GM19240 (cell line): ENCODE data around the gene RGS10.
"Not testable (repeated sequence)": the region's sequence is repeated elsewhere in the genome, so short reads cannot be mapped to it uniquely, and the experiment has no call there.

Source experiments
- DNase-seq: peaks from one replicate; pipeline ENCODE4 v3.0.0; 2011; ENCODE audit warnings: low spot score; ENCODE audit not compliant: insufficient read length

Gene RGS10

DNA sequence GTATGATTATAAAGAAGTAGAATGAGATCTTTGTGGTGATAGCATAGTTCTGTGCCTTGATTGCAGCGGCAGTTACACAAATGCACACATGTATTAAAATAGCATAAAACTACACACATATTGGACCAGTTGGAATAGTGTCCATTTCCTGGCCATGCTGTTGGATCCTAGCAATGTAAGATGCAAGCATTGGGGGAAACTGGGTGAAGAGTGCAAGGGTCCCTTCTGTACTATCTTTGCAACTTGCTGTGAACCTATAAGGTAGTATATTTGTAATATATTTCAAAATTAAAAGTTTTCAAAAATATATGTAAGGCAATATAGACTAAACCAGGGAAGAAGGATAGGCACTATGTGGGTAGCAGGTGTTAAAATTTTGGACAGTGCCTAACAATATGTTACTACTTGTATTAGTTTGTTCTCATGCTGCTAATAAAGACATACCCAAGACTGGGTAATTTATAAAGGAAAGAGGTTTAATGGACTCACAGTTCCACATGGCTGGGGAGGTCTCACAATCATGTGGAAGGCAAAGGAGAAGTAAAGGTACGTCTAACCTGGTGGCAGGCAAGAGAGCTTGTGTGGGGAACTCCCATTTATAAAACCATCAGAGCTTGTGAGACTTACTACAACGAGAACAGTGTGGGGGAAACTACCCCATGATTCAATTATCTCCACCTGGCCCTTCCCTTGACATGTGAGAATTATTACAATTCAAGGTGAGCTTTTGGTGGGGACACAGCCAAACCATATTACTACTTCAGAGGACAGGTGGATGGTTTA, 71.4 kb downstream of the RGS10 start:
- DNase-seq: no peak

DNA sequence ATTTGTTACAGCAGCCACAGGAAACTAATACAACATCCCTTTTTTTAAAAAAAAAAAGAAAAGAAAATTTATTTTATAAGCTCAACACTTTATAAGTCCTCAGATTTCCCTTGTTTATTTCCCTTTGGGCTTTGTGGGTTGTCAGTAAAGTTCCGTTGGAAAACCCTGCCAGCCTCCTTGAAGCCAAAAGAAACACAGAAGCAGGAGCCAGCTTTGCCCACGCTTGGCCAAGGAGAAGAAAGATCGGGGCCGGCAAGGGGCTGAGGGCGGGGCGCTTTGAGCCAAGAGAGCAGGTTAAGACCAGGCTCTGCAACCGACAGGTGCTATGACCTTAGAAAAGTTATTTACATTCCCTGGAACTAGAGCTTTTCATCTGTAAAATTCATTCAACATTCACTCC, 72.7 kb downstream of the RGS10 start:
- no peak for DNase-seq

DNA sequence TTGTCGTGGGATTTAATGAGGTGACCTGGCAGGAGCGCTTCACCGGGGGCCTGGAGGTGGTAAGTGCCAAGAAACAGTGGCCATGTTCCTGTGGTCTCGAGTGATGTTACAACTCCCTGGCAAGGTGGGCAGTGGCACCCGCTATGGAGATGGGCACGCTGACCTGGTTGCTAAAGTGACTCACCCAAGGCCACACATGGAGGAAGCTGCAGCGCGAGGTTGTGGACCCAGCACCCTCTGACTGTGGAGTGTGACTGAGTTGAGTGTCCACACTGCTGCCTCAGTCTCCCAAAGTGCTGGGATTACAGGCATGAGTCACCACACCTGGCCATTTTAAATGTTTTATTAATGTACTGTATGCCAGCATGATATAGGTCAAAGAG, 73.2 kb downstream of the RGS10 start:
- DNase-seq: no peak

DNA sequence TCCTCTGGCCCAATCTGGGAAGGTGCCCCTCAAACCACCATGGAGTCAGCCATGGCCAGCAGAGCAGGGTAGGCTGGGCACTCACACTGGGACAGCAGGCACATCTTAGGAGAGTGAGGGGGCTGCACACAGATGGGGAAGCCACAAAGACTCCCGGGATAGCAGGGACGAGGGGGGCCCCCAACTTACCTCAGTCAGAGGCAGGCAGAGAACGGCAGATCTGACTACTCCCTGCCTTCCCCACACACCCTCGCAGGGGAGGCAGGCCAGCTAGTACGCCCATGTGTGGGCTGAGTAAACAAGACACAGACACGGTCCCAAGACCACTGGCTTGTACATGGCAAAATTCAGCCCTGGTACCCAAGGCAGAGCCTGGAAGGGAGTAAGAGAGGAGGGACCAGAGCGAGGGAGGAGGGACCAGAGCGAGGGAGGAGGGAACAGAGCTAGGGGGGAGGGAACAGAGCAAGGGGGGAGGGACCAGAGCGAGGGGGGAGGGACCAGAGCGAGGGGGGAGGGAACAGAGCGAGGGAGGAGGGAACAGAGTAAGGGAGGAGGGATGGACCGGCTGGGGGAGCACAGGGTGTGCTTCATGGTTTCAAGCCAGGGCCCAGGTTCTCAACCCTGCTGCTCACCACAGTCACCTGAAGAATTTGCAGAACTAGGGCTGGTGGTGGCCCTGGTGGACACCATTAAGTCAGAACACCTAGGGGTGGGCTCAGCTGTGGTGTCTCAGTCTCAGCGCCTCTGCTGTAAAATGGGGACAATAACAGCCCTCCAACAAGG, 73.8 kb downstream of the RGS10 start:
- DNase-seq: no peak

DNA sequence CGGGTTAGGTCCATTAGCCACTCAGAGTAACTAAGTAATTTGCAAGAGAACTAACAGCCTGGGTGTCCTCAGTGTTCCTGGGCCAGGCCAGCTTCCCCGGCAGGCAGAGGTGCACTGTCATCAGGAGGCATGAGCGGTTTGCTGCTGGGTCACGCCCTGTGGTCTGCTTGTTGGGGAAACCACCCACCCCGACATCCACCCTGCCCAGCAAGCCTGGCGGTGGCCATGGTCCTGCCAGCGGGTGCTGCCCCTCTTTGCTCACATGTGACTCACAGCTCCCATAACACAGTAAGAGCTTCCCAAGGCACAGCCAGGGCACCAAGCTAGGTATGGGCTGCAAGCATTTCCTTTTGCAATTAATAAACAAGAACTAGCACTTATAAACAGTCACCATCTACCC, 75.9 kb downstream of the RGS10 start:
- no peak for DNase-seq

DNA sequence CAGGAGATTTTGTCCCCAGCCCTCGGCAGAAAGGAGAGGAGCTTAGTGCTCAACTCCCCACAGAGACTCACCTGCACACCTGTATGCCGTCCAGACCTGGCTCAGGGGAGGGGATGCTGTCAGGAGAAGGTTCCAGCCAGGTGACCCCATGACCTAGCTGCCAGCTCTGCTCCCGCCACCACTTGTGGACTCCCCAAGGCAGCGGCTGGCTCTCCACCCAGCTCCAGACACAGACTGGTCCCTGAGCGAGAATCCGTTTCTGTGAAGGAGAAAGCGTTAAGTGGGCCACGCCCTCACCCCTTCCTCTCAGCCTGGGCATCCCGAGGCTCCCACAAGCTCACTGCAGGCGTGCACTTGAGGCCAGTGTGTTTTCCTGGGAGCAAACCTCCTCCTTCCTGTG, 76.4 kb downstream of the RGS10 start:
- DNase-seq: no peak

DNA sequence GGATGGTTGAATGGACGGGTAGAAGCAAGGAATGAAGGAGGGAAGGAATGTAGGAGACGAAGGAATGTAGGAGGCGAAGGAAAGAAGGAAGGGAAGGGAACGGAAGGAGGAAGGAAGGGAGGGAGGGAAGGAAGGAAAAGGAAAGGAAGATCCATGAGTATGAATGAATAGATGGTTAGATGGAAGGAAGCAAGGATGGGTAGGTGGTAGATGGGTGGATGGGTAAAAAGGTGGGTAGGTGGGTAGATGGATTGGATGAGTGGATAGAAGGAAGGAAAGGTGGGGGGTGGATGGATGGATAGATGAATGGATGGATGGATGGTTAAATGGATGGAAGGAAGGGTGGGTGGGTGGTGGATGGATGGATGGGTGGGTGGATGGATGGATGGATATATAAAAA, 77.4 kb downstream of the RGS10 start:
- DNase-seq: no peak

DNA sequence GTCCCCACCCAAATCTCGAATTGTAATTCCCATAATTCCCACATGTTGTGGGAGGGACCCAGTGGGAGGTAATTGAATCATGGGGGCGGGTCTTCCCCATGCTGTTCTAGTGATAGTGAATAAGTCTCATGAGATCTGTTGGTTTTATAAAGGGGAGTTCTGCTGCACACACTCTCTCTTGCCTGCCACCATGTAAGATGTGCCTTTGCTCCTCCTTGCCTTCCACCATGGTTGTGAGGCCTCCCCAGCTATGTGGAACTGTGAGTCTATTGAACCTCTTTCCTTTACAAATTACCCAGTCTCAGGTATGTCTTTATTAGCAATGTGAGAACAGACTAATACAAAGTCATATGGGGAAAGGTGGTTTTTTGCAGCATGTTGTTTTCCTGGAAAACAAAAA, 79.3 kb downstream of the RGS10 start:
- DNase-seq: not testable (repeated sequence)

DNA sequence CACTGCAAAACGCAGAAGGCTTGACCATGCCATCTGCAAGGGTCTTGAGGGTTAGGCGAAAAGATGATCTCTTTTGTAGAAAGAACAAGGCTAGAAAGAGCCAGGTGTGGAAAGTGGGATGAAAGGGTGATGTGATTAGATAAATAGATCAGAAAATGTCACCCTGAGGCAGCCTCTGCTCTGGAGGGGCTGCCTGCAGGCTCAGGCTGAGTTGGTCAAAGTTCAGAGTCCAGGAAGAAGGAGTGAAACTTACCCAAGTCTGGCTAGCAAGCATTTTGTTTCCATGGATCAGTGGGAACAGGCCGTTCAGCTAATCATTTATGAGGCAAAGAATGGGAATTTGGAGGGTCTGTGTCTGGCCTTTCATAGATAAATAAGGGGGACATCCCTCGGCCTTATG, 79.7 kb downstream of the RGS10 start:
- DNase-seq: no peak

DNA sequence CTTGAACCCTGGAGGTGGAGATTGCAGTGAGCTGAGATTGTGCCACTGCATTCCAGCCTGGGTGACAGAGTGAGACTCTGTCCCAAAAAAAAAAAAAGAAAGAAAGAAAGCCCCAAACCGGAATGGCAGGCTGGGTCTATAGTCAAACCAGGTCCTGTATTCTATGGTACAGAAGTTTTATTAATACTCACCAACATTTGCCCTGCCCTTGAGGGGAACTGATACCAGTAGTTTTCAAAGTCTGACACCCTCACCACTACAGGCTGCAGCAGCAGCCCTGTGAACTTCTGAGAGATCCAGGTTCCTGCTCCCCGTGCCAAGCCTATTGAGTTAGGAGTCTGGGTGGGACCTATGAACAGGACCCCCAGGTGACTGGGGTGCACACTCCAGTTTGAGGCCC, 80.6 kb downstream of the RGS10 start:
- DNase-seq: peak; percentile 53

DNA sequence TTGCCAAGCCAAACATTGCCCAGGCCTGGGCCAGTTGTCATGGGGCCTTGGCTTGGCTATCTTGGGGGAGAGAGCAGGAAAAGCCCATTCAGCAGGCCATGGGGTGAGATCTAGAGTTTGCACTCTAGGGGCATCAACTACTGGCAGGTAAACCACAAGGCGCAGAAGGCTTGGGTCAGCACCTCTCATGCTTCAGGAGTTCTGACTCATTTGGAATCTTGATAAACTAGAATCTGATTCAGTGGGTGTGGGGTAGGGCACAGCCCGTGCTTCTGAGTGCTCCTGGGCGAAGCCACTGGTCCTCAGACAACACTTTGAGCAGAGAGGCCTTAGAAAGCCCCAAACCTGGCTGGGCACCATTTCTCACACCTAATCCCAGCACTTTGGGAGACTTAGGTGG, 81.1 kb downstream of the RGS10 start:
- DNase-seq: no peak

DNA sequence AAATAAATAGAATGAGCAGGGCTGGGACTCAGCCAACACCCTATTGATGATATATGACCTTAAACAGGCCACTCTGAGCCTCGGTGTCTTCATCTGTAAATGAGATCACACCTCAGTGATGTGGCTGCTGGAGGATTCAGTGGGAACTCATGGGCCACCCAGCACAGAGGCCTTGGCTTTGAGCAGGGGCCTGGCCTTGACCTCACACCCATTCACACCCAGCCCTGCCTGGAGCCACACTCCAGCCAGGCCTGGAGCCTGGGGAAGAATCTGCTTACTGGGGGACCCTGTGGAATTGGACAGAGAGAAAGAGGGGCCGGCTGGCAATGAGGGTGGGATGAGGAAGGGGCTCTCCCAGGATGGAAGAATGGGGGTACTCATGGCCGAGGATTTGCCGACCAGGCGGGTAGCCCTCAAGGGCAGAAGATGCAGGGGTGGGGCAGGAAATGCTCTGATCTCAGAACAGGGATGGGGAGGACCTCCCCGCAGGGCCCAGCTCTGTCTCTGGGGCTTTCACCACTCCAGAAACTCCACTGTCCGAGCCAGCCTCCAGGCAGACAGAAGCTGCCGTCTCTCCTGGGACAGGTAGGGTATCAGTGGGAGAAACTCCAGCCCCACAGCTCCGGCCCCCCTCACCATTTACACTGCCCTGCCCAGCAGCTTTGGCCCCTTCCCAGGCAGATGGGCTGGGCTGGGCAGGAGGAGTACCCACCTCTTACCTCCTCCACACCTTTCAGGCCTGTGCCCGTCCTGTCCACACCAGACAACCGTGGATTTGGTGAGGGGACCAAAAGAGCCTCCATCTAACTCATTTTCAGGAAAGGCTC, 81.9 kb downstream of the RGS10 start:
- DNase-seq: no peak

DNA sequence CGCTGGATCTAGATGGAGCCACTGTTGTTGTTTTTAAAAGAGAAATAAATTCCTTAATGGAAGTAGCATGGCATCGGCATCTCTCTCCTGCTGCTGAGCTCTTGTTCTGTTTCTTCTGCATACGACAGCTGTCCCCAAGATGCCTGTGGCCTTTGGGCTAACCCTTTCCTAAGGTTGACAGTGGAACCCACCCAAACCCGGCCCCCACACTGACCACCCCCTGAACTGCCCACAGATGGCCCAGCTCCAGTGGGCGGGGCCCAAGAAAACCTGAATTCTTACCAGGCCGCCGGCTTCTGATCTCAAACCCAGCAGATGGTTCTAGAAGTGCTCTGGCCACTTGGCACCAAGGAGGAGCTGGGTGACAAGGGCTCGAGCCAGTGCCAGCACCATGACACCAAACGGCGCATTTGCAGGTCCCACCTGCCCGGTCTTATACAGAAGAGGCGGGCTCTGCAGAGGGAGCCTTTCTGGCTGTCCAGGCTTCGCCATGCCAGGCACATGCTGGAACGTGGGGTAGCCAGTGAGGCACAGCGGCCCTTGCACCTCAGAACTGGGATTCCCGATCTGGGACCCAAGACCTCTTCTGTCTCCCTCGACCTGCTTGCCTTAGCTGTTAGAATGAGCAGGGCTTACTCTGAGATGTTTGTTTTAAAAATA, 82.7 kb downstream of the RGS10 start:
- no peak for DNase-seq

DNA sequence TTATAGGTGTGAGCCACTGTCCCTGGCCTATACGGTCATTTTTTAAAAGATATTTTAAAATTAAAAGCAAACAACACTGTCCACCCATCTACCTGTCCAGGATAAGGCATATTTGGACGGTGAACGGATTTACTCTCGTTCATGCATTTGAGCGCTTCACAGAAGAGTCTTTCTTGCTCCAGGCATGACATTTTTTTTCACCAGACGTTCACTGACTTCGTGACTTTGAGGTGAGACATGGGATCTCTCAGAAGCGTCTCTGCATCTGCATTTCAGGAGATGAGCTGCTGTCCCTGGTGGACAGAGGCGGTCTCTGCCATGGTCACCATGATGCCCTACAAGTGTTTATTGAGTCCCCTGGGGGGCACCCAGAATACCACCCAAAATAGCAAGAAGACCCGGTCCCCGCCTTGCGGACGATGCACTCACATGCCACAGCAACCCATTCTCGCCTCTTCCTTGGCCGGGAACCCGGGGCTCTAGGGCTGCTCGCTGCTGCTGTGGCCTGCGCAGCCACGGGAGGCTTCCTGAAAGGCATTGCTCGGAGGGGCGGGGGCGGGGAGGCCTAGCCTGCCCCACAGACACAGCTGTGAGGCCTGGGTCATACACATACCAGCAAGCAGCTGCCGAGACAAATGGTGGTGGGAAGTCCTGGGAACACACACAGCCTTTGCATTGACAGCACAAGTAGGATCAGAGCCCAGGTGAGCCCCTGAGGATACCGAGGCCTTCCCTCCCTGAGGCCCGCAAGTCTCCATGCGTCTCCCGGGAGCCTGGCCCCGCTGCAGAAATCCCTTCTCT, 84.4 kb downstream of the RGS10 start:
- no peak for DNase-seq

DNA sequence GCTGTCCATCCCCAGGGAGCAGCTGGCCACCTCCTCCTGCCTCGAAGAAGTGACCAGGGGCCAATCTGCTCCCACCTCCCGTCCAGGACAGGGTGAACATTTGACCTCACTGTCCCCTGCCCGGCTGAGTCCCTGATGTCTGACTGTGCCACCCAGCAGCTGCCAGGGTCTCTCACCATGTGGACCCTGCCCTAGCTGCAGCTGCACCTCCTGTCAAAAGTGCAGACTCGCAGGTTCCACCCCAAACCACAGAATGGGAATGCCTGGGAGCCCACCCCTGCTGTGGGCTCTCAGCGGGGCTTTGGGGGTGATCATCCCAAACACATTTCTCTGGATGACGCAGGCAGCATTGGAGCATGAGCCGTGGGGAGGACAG, 86.1 kb downstream of the RGS10 start:
- no peak for DNase-seq

DNA sequence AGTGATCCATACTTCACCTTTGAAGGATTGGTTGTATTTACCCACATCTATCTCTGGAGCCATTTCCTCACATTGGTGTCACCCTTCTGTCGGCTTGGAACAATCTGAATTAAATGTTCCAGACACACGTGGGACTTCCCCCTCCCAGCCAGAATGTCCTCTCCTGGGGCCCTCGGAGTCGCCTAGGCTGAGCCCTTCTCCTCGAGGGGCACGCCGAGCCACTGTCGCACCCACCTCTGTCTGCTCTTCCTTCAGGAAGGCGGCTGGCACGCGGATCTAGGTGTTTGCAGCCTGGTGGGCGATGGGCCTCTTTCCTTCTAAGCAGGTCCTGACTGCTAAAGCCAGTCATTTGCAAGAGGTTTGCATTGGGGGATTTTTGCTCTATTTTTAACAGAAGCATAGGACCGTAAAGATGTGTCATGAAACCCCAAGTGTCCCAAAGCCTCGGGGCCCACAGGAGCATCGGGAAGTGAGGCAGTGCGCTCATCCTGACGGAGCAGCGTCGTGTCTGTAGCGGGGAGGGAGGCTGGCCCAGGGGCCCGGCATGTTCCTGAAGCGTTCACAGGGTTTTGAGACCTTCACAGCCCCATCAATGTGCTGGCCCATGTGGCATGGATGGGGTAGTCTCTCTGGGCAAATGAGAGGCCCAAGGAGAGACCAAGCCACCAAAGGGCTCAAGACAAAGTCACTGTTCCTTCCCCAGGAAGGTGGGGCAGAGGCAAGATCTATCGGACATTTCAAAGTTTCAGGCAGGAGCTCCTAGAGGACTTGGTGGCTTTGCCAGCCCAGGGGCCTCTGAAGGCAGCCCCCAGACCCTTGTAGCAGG, 86.7 kb downstream of the RGS10 start:
- peak; percentile 40 for DNase-seq

DNA sequence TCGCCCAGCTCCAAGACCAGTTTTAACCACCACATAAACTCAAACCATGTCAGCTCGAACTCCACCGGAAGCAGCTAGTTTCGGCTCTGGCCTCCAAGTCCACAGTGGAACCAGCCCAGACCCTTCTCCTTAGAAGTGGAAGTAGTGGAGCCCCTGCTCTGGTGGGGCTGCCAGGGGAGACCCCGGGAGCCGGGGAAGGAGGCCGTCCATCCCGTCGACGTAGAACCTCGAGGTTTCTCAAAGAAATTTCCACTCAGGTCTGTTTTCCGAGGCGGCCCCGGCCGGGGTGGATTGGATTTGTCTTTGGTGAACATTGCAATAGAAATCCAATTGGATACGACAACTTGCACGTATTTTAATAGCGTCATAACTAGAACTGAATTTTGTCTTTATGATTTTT, 87.5 kb downstream of the RGS10 start:
- no peak for DNase-seq

DNA sequence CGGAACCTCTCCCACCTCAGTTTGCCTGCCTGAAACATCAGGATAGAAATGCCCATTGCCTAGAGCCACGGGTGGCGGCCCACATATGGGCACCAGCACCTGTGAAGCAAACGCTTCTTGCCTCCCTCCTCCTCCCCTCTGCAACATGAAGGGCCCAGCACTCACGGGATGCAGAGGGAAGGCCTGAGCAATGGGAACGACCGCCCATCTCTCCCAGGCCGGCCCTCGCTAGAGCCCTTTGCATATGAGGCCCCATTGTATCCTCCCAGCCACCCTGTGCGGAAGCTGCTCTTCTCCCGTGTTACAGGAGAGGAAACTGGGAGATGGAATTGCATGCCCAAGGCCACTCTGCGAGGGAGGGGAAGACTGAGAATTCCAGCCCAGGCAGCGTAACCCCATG, 88.2 kb downstream of the RGS10 start:
- DNase-seq: no peak

DNA sequence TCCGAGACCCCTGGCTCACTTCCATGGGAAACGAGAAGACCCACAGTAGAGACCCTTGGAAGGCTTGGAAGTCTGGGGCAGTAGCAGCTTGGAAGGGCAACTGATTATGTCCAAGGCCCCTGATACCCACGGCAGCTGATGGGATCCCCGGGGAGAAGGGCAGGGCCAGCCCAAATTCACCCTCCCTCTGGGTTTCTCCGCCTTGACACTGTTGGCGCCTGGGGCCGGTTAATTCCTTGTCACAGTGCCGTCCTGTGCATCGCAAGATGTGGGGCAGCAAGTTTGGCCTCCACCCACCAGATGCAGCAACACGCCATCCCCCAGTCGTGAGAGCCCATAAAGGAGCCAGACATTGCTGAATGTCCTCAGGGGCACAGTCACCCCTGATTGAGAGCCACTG, 89.2 kb downstream of the RGS10 start:
- DNase-seq: no peak

DNA sequence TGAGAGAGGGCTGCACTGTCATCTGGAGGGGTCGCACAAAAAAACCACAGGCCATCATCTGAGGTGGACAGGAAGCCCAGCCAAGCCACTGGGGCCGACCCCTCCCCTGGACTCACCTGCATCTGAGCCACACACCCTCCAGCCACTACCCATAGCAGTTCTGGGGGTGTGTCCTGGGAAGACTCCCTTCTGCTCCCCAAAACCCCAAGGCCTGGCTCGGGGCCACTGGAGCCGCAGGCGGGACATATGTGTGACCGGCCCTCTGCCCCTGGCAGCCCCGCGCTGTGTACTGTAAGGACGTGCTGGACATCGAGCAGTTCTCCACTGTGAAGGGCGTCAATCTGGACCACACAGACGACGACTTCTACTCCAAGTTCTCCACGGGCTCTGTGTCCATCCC, 90.1 kb downstream of the RGS10 start:
- no peak for DNase-seq
